Measurements from ENCODE around the gene BRF1. TPM values are rescaled to one million over a fixed set of nuclear protein-coding genes. Genes with fewer than 3 reads are reported as not detected.

Gene BRF1
- polyA plus RNA-seq, 1 of the 3 experiments (the other 2 are of a cell fraction): 15.7 TPM

- POLR2A ChIA-PET: no interaction called here
- Histone ChIP-seq H3K9me2 (no peaks in the 10 kb centered on the region), H3K27me3 (ENCODE audit: insufficient read depth) (no peaks in the 10 kb centered on the region), H4K20me1 (ENCODE audit: insufficient read depth) (0 out of 2 replicates have a peak, but pooled peaks cover 3% of the 10 kb centered on the region), H2AFZ (ENCODE audit: low read depth) (no peak overlapping the region), H3K36me3 (replicated peaks in 1 of 2; ENCODE audit: control insufficient read depth in 1 of 2, insufficient read depth in 2 of 2, low read length in 1 of 2) (no peaks in the 10 kb centered on the region), H3K4me1 (ENCODE audit: control insufficient read depth in 1 of 2, insufficient read depth in 2 of 2, low read depth in 1 of 2, low read length in 1 of 2) (peaks cover 0 to 8% of the 10 kb centered on the region in 2 experiments; a peak in 1 of 4 replicates), H3K79me2 (ENCODE audit: insufficient read depth) (no peaks in the 10 kb centered on the region), H3K4me3 (ENCODE audit: low read depth in 2 of 2, low read length in 1 of 2) (no peak overlapping the region), H3K9me3 (no peaks in the 10 kb centered on the region), H3K27ac (ENCODE audit: low read depth in 2 of 2, low read length in 1 of 2) (no peak overlapping the region), H3K9ac (no peak overlapping the region), H3K4me2 (no peak overlapping the region), H3F3A (replicated peaks; ENCODE audit: insufficient read depth) (no peaks in the 10 kb centered on the region)
- no peak for DNase-seq
- CTCF ChIA-PET: interaction anchor here (1.1 to 1.4 kb wide), 2 partner anchors 19 to 117 kb away, joined by 3 to 4 read pairs; no protein-coding TSS in a partner anchor
- TF ChIP-seq REST (IDR thresholded peaks at IDR 0.05; ENCODE audit: low read depth, low read length) (no peak), RCOR1 (IDR thresholded peaks at IDR 0.05; ENCODE audit: low read length) (no peak), SMC3 (IDR thresholded peaks at IDR 0.05; ENCODE audit: low read depth, low read length) (no peak)
- 93% methylated on average over 8 of the region's 18 CpGs for WGBS (ENCODE audit: low lambda C conversion rate)
Observed at GRCh38 chr14:105163040-105163742, 137.6 kb downstream of the BRF1 start.

GRCh38 chr14:105162669-105162979, 138.2 kb downstream of the BRF1 start:
- Histone ChIP-seq H2AFZ (ENCODE audit: low read depth) (no peak overlapping the region), H3K4me1 (ENCODE audit: control insufficient read depth in 1 of 2, insufficient read depth in 2 of 2, low read depth in 1 of 2, low read length in 1 of 2) (peaks cover 0 to 5% of the 10 kb centered on the region in 2 experiments; a peak in 1 of 4 replicates), H3K9ac (no peak overlapping the region), H3K4me2 (no peak overlapping the region), H3K9me3 (no peaks in the 10 kb centered on the region), H3F3A (replicated peaks; ENCODE audit: insufficient read depth) (no peaks in the 10 kb centered on the region), H3K36me3 (replicated peaks in 1 of 2; ENCODE audit: control insufficient read depth in 1 of 2, insufficient read depth in 2 of 2, low read length in 1 of 2) (no peaks in the 10 kb centered on the region), H3K27me3 (ENCODE audit: insufficient read depth) (no peaks in the 10 kb centered on the region), H3K27ac (ENCODE audit: low read depth in 2 of 2, low read length in 1 of 2) (no peak overlapping the region), H3K4me3 (ENCODE audit: low read depth in 2 of 2, low read length in 1 of 2) (no peak overlapping the region), H4K20me1 (ENCODE audit: insufficient read depth) (0 out of 2 replicates have a peak, but pooled peaks cover 3% of the 10 kb centered on the region), H3K79me2 (ENCODE audit: insufficient read depth) (no peaks in the 10 kb centered on the region), H3K9me2 (no peaks in the 10 kb centered on the region)
- ChIA-PET CTCF (no interaction called here), POLR2A (no interaction called here)
- TF ChIP-seq YY1 (IDR thresholded peaks at IDR 0.05; ENCODE audit: low read depth) (no peak), PBX3 (IDR thresholded peaks at IDR 0.05) (no peak), CHD2 (IDR thresholded peaks at IDR 0.05; ENCODE audit: low read length, partially characterized antibody) (no peak), FOXJ3 (CRISPR knock-in tag; IDR thresholded peaks at IDR 0.05) (no peak), POLR2AphosphoS5 (IDR thresholded peaks at IDR 0.05; ENCODE audit: low read depth, low read length) (no peak), TEAD4 (IDR thresholded peaks at IDR 0.05; ENCODE audit: borderline replicate concordance, insufficient read depth) (no peak)
- TF ChIP-seq, protein P1, sequence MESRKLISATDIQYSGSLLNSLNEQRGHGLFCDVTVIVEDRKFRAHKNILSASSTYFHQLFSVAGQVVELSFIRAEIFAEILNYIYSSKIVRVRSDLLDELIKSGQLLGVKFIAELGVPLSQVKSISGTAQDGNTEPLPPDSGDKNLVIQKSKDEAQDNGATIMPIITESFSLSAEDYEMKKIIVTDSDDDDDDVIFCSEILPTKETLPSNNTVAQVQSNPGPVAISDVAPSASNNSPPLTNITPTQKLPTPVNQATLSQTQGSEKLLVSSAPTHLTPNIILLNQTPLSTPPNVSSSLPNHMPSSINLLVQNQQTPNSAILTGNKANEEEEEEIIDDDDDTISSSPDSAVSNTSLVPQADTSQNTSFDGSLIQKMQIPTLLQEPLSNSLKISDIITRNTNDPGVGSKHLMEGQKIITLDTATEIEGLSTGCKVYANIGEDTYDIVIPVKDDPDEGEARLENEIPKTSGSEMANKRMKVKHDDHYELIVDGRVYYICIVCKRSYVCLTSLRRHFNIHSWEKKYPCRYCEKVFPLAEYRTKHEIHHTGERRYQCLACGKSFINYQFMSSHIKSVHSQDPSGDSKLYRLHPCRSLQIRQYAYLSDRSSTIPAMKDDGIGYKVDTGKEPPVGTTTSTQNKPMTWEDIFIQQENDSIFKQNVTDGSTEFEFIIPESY (IDR thresholded peaks at IDR 0.05; ENCODE audit: borderline replicate concordance, low read depth): no peak
- no peak for DNase-seq
- WGBS (ENCODE audit: low lambda C conversion rate): no CpG with 5 or more reads among the region's 2 CpGs

All from SK-N-SH (cell line).